Measurements from ENCODE around the gene HYCC1. TPM values are rescaled to one million over a fixed set of nuclear protein-coding genes. Genes with fewer than 3 reads are reported as not detected.

HYCC1 gene
- polyA plus RNA-seq, 6 donors from 2014 or later: 25.1 to 68.2 (median 57.7) TPM

DNA sequence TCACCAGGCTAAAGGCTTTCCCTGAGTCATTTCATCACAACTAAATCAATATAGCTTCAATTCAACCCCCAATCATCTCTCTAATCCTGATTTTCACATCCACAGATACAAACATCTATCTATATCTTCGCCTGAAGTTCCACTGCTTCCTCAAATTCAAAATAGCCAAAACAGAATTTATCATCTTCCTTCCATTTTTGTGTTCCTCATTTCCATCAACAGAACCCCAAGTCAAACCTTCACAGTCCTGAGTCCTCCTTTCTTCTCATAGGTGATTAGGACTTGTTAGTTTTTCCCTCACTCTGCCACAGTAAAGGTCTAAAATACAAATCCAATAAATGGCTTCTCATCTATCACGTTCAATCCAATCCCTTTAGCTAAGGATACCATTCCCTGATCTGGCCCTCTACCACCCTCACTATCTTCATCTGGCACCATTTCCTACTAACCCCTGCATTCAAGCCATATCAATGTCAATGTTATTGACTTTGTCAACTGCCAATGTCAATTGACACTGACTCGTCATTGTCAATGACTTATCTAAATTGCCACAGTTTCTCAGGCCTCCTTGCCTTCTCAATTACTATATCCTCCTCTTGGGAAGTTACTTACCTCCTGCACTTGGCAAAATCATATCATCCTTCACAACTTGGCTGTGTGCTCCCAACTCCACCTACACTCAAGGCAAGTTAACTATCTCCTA is 2.6 kb downstream of the HYCC1 start:
- H3K9me3 Mint-ChIP-seq: peaks cover 0 to 4% (median 0%) of the 10 kb centered on the region in 7 donors
- DNase-seq (no peak), ATAC-seq (ENCODE audit: low read depth in 2 of 2) (no peak)
- no peak overlapping the region for H3K4me3 Mint-ChIP-seq
- H3K4me1 Mint-ChIP-seq: peaks cover 16 to 33% (median 22%) of the 10 kb centered on the region in 3 donors
- H3K27ac Mint-ChIP-seq: no peak overlapping the region
- peaks cover 3 to 8% of the 10 kb centered on the region in 2 donors for H3K36me3 Mint-ChIP-seq
- no peaks in the 10 kb centered on the region for H3K27me3 Mint-ChIP-seq

DNA sequence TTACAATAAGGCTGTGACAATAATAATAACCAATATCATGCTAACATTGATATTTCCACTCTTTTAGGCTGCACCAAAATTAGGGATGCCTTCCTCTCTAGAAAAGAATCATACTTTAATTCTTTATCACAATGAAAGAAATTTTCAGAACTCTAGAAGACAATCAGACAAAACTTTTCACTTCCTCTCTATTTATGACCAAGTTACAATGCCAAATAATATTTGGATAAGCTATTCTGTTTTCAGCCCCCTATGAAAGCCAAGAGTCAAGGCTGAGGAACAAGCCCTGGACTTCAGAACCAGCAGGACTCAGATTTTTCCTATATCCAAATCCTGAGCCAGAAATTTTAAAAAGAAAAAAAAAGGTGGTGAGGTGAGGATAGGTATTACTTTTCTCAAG is 4.6 kb downstream of the HYCC1 start:
- no peak for DNase-seq
- Mint-ChIP-seq H3K4me1 (peaks cover 11 to 36% (median 22%) of the 10 kb centered on the region in 3 donors), H3K36me3 (peaks cover 0 to 8% of the 10 kb centered on the region in 2 donors), H3K27me3 (no peaks in the 10 kb centered on the region), H3K9me3 (no peaks in the 10 kb centered on the region), H3K27ac (peak overlapping the region in 1 of 6 donors; percentile 41), H3K4me3 (peak overlapping the region in 3 of 8 donors; percentile 5 to 44 (median 40))
- no peak for ATAC-seq (ENCODE audit: low read depth in 2 of 2)

DNA sequence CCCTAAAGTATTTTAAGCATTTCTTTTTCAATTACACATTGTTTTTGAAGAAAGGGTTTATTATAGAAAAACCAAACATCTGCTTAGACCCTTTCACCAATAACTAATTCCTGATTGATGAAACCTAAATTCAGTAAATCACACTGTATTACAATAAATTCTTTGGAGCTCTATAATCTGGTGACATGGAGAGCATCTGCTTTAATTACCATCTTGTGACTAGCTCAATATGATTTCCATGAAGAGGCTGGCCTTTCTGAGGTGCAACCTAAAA is 9.7 kb downstream of the HYCC1 start:
- no peaks in the 10 kb centered on the region for H3K36me3 Mint-ChIP-seq

DNA sequence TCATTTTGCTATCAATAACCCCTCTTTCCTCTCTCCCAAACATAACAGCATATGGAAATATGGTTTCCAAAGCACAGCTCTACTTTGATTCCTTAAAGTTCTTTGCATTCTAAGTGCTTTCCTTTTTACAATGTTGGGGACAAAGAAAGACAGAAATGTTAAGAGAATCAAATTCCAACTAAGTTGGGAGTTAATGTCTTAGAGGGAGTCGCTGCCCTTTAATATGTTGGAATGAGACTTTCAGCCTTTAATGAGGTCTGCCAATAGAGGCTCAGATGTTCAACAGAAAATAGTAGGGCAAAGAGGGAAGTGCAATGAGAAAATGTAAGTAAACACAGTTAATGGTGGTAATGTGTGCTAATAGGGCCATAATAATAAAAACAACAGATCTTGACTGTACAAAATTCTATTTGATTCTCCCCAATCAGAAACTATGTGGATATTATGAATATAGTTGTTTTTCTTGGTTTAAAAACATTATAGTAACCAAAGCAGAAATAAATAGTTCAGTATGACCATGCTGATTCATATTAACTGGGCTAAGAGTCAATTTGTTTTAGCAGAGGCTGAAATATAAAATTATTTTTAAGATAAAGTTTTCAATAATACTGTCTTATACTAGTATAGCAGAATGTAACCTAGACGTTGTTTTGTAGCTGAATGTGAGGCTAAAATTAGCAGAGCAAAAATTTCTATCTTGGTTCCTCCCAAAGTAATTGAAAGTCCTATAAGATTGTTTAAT is 10.3 kb downstream of the HYCC1 start:
- ATAC-seq (ENCODE audit: low read depth in 2 of 2): no peak
- DNase-seq: no peak
- Mint-ChIP-seq H3K27me3 (no peaks in the 10 kb centered on the region), H3K4me3 (peak overlapping the region in 1 of 8 donors; percentile 48), H3K9me3 (no peaks in the 10 kb centered on the region), H3K27ac (peak overlapping the region in 1 of 6 donors; percentile 27), H3K36me3 (peaks cover 0 to 2% of the 10 kb centered on the region in 2 donors), H3K4me1 (peaks cover 42 to 75% (median 42%) of the 10 kb centered on the region in 3 donors)

More for the DNA sequence above, 9.7 kb downstream of the HYCC1 start:
- Mint-ChIP-seq H3K27me3 (no peaks in the 10 kb centered on the region), H3K4me3 (no peak overlapping the region), H3K27ac (no peak overlapping the region), H3K4me1 (peaks cover 39 to 71% (median 39%) of the 10 kb centered on the region in 3 donors), H3K9me3 (no peaks in the 10 kb centered on the region)
- ATAC-seq (ENCODE audit: low read depth in 2 of 2) (no peak), DNase-seq (no peak)

DNA sequence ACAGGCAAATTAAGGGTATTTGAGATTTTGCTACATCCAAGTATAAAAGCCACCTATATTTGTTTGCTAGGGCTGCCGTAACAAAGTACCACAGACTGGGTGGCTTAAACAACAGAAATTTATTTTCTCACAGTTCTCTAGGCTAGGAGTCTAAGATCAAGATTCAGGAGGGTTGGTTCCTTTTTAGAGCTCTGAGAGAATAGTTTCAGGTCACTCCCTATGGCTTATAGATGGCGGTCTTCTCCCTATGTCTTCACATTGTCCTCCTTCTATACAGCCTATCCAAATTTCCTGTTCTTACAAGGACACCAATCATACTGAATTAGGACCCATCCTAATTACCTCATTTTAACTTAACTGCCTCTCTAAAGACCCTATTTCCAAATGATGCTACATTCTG is 11.2 kb downstream of the HYCC1 start:
- Mint-ChIP-seq H3K27me3 (no peaks in the 10 kb centered on the region), H3K4me3 (peak overlapping the region in 3 of 8 donors; percentile 26 to 65 (median 32)), H3K36me3 (peaks cover 0 to 3% of the 10 kb centered on the region in 2 donors), H3K9me3 (no peaks in the 10 kb centered on the region), H3K27ac (peak overlapping the region in 1 of 6 donors; percentile 27), H3K4me1 (peaks cover 46 to 80% (median 50%) of the 10 kb centered on the region in 3 donors)
- no peak for ATAC-seq (ENCODE audit: low read depth in 2 of 2)
- no peak for DNase-seq

DNA sequence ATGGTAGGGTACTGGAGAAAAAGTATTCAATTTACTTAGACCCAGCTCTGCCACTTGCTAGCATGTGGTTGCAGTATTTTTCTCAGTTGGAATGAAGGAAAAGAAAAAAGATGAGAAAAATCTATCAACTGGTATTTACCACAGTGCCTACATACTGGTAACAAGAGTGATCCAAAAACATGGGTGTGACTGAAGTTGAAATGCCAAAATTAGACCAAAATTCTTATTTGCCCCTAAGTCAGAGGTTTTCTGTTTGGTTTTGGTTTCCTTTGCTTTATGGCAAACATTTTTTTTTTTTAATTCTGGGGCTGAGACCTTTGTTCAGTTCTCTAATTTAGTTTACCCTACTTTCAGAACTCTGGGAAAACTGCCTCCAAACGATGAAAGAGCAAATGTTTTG is 12.3 kb downstream of the HYCC1 start:
- peaks cover 0 to 3% of the 10 kb centered on the region in 2 donors for H3K36me3 Mint-ChIP-seq
- peaks cover 37 to 81% (median 54%) of the 10 kb centered on the region in 3 donors for H3K4me1 Mint-ChIP-seq
- peak overlapping the region in 4 of 8 donors; percentile 37 to 75 (median 54) for H3K4me3 Mint-ChIP-seq
- H3K27ac Mint-ChIP-seq: peak overlapping the region in 2 of 6 donors; percentile 52 to 65
- no peaks in the 10 kb centered on the region for H3K9me3 Mint-ChIP-seq
- ATAC-seq (ENCODE audit: low read depth in 2 of 2): peak in 1 of 2 donors; percentile 25
- no peak for DNase-seq
- no peaks in the 10 kb centered on the region for H3K27me3 Mint-ChIP-seq

DNA sequence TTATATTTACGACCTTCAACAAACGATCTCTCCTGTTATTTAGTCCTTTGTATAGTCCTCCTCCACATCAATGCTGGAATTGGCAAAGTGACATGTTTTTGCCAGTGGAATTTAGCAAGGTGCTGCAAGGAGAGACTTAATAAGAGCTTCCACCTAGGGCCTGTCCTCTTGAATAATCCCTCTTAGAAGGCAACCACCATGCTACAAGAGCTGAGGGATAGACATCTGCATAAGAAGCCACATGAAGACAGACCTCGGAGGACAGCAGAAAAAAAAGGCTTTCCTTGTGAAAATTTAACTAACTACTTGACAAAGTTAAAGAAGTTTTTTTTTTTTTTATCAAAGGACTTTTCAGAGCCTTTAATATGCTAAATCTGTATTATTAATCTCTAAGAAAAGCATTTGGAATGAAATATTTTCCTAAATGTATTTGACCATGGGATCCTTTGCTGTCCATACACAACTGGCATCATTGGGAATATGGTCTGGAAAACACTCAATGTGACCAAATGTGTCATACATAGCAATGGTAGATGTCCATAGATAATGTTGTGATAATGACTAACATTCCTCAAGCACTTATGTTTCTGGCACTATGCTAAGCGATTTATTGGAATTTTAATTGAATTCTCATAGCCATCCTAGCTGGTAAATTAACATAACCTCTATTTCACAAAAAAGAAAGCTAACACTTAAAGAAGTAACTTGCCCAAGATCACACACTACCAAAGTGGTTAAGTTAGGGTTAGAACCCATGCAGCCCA is 13.2 kb downstream of the HYCC1 start:
- peak overlapping the region in 3 of 8 donors; percentile 33 to 70 (median 37) for H3K4me3 Mint-ChIP-seq
- DNase-seq: no peak
- H3K27ac Mint-ChIP-seq: peak overlapping the region in 3 of 6 donors; percentile 5 to 65 (median 61)
- no peaks in the 10 kb centered on the region for H3K9me3 Mint-ChIP-seq
- peaks cover 0 to 3% of the 10 kb centered on the region in 2 donors for H3K36me3 Mint-ChIP-seq
- peaks cover 35 to 74% (median 52%) of the 10 kb centered on the region in 3 donors for H3K4me1 Mint-ChIP-seq
- no peak for ATAC-seq (ENCODE audit: low read depth in 2 of 2)
- H3K27me3 Mint-ChIP-seq: no peaks in the 10 kb centered on the region

DNA sequence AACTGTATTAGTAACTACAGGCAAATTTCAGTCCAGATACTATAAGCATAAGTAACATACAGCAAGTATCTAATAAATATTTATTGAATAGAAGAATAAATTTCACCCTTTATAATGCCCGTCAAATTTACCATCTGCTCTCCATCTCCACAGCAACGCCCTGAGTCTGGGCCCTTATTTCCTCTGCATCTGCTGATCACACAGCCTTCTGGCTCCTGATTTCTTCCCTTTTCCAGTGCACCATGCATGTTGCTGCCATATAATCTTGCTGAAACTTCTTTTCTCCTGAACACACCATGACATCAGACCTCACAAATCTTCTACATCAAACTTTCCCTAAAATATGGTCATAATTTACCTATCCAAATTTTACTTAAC is 15.4 kb downstream of the HYCC1 start:
- Mint-ChIP-seq H3K36me3 (peaks cover 3 to 7% of the 10 kb centered on the region in 2 donors), H3K4me3 (peak overlapping the region in 1 of 8 donors; percentile 56), H3K27ac (peak overlapping the region in 2 of 6 donors; percentile 0 to 6), H3K27me3 (no peaks in the 10 kb centered on the region), H3K4me1 (peaks cover 41 to 66% (median 58%) of the 10 kb centered on the region in 3 donors), H3K9me3 (no peaks in the 10 kb centered on the region)
- DNase-seq: no peak
- no peak for ATAC-seq (ENCODE audit: low read depth in 2 of 2)

DNA sequence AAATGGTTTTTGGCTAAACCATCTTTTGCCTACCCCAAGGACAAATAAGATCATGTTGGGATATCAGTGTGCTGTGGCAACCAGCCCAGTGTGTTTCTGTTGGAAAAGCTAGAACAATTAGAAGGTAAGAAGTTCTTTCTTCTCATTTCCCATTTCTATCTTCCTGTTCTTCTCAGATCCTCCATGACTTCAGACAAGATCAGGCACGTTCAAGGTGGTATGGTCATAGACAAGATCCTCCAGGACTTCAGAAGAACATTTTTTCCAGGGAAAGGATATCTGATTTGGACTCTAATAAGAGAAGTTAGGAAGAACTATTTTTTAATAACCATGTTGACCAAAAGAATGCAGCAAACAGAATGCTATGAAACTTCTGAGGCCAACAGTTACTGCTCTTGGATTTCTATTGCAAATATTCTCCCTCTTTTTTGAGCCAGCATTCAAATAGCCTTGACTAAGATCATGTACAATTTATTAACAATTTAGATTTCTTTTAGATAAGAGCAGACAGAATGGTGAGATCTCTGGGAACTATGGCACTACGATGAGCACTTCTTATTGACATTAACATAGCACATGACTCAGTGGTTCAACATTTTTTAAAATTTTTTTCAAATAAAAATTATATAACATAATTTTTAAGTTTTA is 15.9 kb downstream of the HYCC1 start:
- peaks cover 3 to 7% of the 10 kb centered on the region in 2 donors for H3K36me3 Mint-ChIP-seq

DNA sequence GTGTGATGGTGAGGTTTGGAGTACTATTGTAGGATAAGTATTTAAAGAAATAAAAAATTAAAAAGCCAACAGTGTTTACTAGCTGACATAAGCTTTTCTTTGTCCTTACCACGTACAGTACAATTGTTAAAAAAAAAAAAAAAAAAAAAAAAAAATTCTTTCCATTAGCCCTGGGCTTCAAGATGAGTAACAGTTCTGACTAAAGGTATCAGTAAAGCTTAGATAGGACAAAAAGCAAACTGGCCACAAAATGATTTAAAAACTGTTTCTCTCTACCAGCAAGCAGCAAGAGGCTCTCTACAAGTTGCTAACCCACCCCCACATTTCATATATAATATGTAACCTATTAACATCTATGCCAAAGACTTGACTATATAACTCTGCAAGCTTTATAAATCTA is 17.5 kb downstream of the HYCC1 start:
- Mint-ChIP-seq H3K9me3 (no peaks in the 10 kb centered on the region), H3K4me3 (peak overlapping the region in 1 of 8 donors; percentile 39), H3K4me1 (peaks cover 41 to 61% (median 51%) of the 10 kb centered on the region in 3 donors), H3K27ac (no peak overlapping the region), H3K27me3 (no peaks in the 10 kb centered on the region), H3K36me3 (peaks cover 3 to 7% of the 10 kb centered on the region in 2 donors)
- ATAC-seq (ENCODE audit: low read depth in 2 of 2) (no peak), DNase-seq (no peak)

More for the DNA sequence above, 15.9 kb downstream of the HYCC1 start:
- ATAC-seq (ENCODE audit: low read depth in 2 of 2): no peak
- Mint-ChIP-seq H3K27ac (peak overlapping the region in 4 of 6 donors; percentile 6 to 67 (median 31)), H3K27me3 (no peaks in the 10 kb centered on the region), H3K9me3 (no peaks in the 10 kb centered on the region), H3K4me3 (no peak overlapping the region), H3K4me1 (peaks cover 45 to 68% (median 59%) of the 10 kb centered on the region in 3 donors)
- no peak for DNase-seq

DNA sequence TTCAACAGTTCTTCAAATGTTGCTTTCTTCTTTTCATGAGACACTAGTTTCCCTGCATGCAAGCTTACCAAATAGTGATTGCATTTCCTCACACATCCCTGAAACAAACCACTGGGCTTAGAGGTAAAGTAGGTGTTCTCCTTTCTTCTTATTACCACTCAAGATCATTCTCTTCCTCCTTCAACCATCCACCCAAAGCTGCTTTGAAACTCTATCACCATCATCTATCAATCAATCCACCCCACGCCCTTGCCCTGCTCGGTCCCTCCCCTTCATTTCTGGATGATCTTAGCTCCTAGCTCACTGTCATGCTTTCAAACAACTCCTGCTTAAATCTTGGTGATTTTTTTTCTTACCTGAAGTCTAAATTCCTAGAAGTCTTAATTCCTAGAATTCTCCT is 18.9 kb downstream of the HYCC1 start:
- no peak for DNase-seq
- Mint-ChIP-seq H3K36me3 (peaks cover 7 to 10% of the 10 kb centered on the region in 2 donors), H3K27ac (peak overlapping the region in 1 of 6 donors; percentile 81), H3K27me3 (no peaks in the 10 kb centered on the region), H3K4me1 (peaks cover 35 to 58% (median 42%) of the 10 kb centered on the region in 3 donors), H3K9me3 (no peaks in the 10 kb centered on the region), H3K4me3 (peak overlapping the region in 2 of 8 donors; percentile 7 to 15)
- no peak for ATAC-seq (ENCODE audit: low read depth in 2 of 2)

DNA sequence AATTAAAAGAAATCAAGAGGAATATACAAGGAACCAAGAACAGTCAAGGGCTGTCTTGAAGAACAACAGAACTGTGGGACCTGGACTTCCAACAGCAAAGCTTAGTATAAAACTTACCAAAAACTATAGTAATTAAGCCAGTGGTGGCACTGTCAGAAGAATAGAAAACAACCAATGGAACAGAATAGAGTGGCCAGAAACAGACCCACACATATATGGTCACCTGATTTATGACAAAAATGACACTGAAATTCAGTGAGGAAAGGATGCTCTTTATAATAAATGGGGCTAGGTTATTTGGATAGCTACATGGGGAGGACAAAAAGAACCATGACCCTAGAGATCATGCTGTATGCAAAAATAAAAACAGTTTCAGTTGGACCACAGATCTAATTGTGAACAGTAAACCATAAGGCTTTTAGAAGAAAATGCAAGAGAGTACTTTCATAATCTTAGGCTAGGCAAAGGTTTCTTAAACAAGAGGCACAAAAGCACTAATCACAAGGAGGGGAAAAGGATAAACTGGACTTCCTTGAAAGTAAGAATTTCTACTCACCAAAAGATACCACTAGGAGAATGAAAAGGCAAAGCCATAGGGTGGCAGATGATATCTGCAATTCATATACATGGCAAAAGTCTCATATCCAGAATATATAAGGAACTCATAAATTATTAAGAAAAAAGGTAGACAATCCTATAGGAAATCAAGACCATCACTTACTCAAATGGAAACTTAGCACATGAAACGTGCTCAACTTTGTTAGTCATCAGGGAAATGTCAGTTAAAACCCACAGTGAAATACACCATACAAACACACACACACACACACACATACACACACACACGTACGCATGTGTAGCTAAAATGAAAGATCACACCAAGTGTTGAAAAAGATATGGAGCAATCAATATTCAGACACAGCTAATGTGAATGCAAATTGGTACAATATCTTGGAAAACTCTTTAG is 20.8 kb downstream of the HYCC1 start:
- H3K27ac Mint-ChIP-seq: peak overlapping the region in 1 of 6 donors; percentile 28
- H3K27me3 Mint-ChIP-seq: no peaks in the 10 kb centered on the region
- H3K4me1 Mint-ChIP-seq: peaks cover 35 to 49% (median 38%) of the 10 kb centered on the region in 3 donors
- peaks cover 15 to 21% of the 10 kb centered on the region in 2 donors for H3K36me3 Mint-ChIP-seq
- no peak for ATAC-seq (ENCODE audit: low read depth in 2 of 2)
- DNase-seq: no peak
- H3K4me3 Mint-ChIP-seq: peak overlapping the region in 1 of 8 donors; percentile 13
- no peaks in the 10 kb centered on the region for H3K9me3 Mint-ChIP-seq

Data from naive B cell (primary cell).